ENCODE measurements around the gene RGS7.

- no peak for TF ChIP-seq CTCF (conservative IDR thresholded peaks at IDR 0.05 in 1 of 2, IDR thresholded peaks at IDR 0.05 in 1 of 2; ENCODE audit: extremely low read depth in 1 of 2, insufficient read depth in 1 of 2, low read depth in 1 of 2, low read length in 2 of 2)
- TF ChIP-seq EZH2 (IDR thresholded peaks at IDR 0.05; ENCODE audit: borderline replicate concordance, low read length): no peak
These were observed 18.9 kb upstream of the RGS7 start for GRCh38 chr1:241375886-241376285.

Measured in mammary epithelial cell (primary cell).